Liver (tissue), 9 donors: Measurements from ENCODE around the gene NLRC5. TPM values are rescaled to one million over a fixed set of nuclear protein-coding genes. Genes with fewer than 3 reads are reported as not detected.

ENCODE experiments used
- DNase-seq: peaks from one replicate; pipeline ENCODE4 v3.0.0-alpha.2; 2017; ENCODE audit warnings: low spot score
- H3K27ac ChIP-seq, 2 donors: one replicate each; pipeline ENCODE4 v1.7.0; 2013; ENCODE audit warnings: inconsistent platforms in 2 of 2, low read length in 2 of 2, control low read depth in 1 of 2, low read depth in 1 of 2, mild to moderate bottlenecking in 1 of 2
- H3K27me3 ChIP-seq, 4 donors: one replicate each; pipeline versions ENCODE4 v1.6.1 to v1.7.0; 2013; ENCODE audit warnings: low read length in 3 of 4, inconsistent platforms in 1 of 4, mild to moderate bottlenecking in 1 of 4, moderate library complexity in 1 of 4; ENCODE audit not compliant: control insufficient read depth in 4 of 4, insufficient read depth in 4 of 4
- H3K36me3 ChIP-seq, 4 donors: one replicate each; pipeline versions ENCODE4 v1.6.1 to v1.7.0; 2013; ENCODE audit warnings: low read length in 3 of 4, mild to moderate bottlenecking in 3 of 4, low read depth in 1 of 4, moderate library complexity in 1 of 4; ENCODE audit not compliant: control insufficient read depth in 4 of 4, insufficient read depth in 3 of 4
- H3K4me1 ChIP-seq, 4 donors: one replicate each; pipeline versions ENCODE4 v1.6.1 to v1.7.0; 2013; ENCODE audit warnings: low read length in 3 of 4, mild to moderate bottlenecking in 3 of 4, moderate library complexity in 1 of 4; ENCODE audit not compliant: control insufficient read depth in 4 of 4, insufficient read depth in 4 of 4
- H3K4me3 ChIP-seq, 3 donors: one replicate each; pipeline versions ENCODE4 v1.6.1 to v1.7.0; 2013; ENCODE audit warnings: low read length in 3 of 3, control low read depth in 1 of 3, low read depth in 1 of 3, mild to moderate bottlenecking in 1 of 3
- H3K9ac ChIP-seq, 2 donors: one replicate each; pipeline ENCODE4 v1.7.0; 2013; ENCODE audit warnings: low read length in 2 of 2, mild to moderate bottlenecking in 2 of 2, moderate library complexity in 2 of 2, control low read depth in 1 of 2, low read depth in 1 of 2
- H3K9me3 ChIP-seq, 4 donors: one replicate each; pipeline versions ENCODE4 v1.6.1 to v1.7.0; 2013; ENCODE audit warnings: low read length in 3 of 4; ENCODE audit not compliant: control insufficient read depth in 4 of 4
- CTCF ChIP-seq: fragments of 150-350 bp; IDR thresholded peaks from 2 replicates; pipeline ENCODE4 v1.5.1; 2017; ENCODE audit warnings: improper control_type of control experiment, low read depth, low read length; ENCODE audit not compliant: missing input control
- EGR1 ChIP-seq, 2 donors: IDR thresholded peaks; 2 replicates each; pipeline ENCODE4 v1.6.1; 2016 to 2018; ENCODE audit warnings: antibody characterized with exemption in 2 of 2, low read depth in 2 of 2
- FOXA1 ChIP-seq: IDR thresholded peaks from 2 replicates; pipeline ENCODE4 v1.6.1; 2016; ENCODE audit warnings: antibody characterized with exemption
- FOXA2 ChIP-seq: IDR thresholded peaks from 2 replicates; pipeline ENCODE4 v1.6.1; 2016; ENCODE audit warnings: antibody characterized with exemption
- GABPA ChIP-seq, 2 donors: IDR thresholded peaks in 1 of 2; conservative IDR thresholded peaks in 1 of 2; 2 replicates each; pipeline ENCODE4 v1.6.1; 2016; ENCODE audit warnings: antibody characterized with exemption in 2 of 2, mild to moderate bottlenecking in 1 of 2, moderate library complexity in 1 of 2
- HNF4A ChIP-seq, 2 donors: conservative IDR thresholded peaks; 2 replicates each; pipeline ENCODE4 v1.6.1; 2016; ENCODE audit warnings: antibody characterized with exemption in 2 of 2, mild to moderate bottlenecking in 2 of 2
- HNF4G ChIP-seq: IDR thresholded peaks from 2 replicates; pipeline ENCODE4 v1.6.1; 2016; ENCODE audit warnings: antibody characterized with exemption
- JUND ChIP-seq, 2 donors: IDR thresholded peaks; 2 replicates each; pipeline ENCODE4 v1.6.1; 2016; ENCODE audit warnings: antibody characterized with exemption in 2 of 2
- MAX ChIP-seq: IDR thresholded peaks from 2 replicates; pipeline ENCODE4 v1.6.1; 2016; ENCODE audit warnings: antibody characterized with exemption
- NR2F2 ChIP-seq: IDR thresholded peaks from 2 replicates; pipeline ENCODE4 v1.6.1; 2016; ENCODE audit warnings: antibody characterized with exemption
- RAD21 ChIP-seq, 2 donors: IDR thresholded peaks; 2 replicates each; pipeline ENCODE4 v1.6.1; 2016; ENCODE audit warnings: antibody characterized with exemption in 2 of 2, mild to moderate bottlenecking in 2 of 2
- RXRA ChIP-seq, 2 donors: IDR thresholded peaks; 2 replicates each; pipeline ENCODE4 v1.6.1; 2017 to 2018; ENCODE audit warnings: antibody characterized with exemption in 2 of 2, mild to moderate bottlenecking in 1 of 2
- SP1 ChIP-seq: IDR thresholded peaks from 2 replicates; pipeline ENCODE4 v1.6.1; 2018; ENCODE audit warnings: antibody characterized with exemption, mild to moderate bottlenecking
- TAF1 ChIP-seq: conservative IDR thresholded peaks from 2 replicates; pipeline ENCODE4 v1.6.1; 2016; ENCODE audit warnings: antibody characterized with exemption, mild to moderate bottlenecking
- YY1 ChIP-seq: IDR thresholded peaks from 2 replicates; pipeline ENCODE4 v1.6.1; 2016; ENCODE audit warnings: antibody characterized with exemption, mild to moderate bottlenecking
- WGBS: extraction: QIAGEN DNeasy Blood & Tissue Kit; methylation state at CpG from one replicate; pipeline ENCODE4 v1.1.7; 2013; 5-methylcytosine and 5-hydroxymethylcytosine counted together
- polyA plus RNA-seq, 2 donors: library from polyadenylated mRNA; stranded (reverse) in 1 of 2; unstranded in 1 of 2; fragments of 200-250 nt in 1 of 2; fragments of >200 nt in 1 of 2; fragmentation: Nextera tagmentation in 1 of 2; extraction: Ambion mirVana in 1 of 2; gene quantifications; one replicate each; pipeline versions ENCODE4 v1.2.1 to v1.2.3, GENCODE V29; 2013 to 2015
- total RNA-seq, 2 donors: library from RNA; depleted of rRNA; stranded (reverse); fragments of >200 nt; gene quantifications; one replicate each; pipeline ENCODE4 v1.2.3, GENCODE V29; 2014
- TF ChIP-seq, protein P1 (sequence below): IDR thresholded peaks from 2 replicates; pipeline ENCODE4 v1.6.1; 2016; ENCODE audit warnings: antibody characterized with exemption
- TF ChIP-seq, protein P2 (sequence below): IDR thresholded peaks from 2 replicates; pipeline ENCODE4 v1.6.1; 2016; ENCODE audit warnings: antibody characterized with exemption, mild to moderate bottlenecking
- donor health status: healthy.
- donor health status: healthy.
- donor health status: healthy.
- donor health status: healthy.
- donor health status: healthy.

The NLRC5 gene
- total and polyA plus RNA-seq, 4 donors: 4.7 to 23.3 (median 8.8) TPM

DNA sequence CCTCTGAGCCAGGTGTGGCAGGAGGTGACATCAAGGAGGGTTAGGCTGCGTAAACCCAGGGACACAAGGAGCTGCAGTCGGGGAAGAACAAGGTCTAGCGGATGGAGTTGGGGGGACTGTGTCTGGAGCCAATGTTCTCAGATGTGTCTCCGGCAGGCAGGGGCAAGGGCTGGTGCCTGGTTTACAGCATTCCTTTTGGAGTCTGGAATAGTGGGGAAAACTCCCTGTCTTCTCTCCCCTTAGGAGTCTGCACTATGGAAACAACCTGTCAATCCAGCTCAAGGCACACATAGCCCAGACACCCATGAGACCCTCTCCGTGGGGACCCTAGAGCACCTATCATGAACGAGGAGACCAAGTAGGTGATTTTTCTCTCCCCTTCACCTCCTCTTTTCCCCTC lies 27.5 kb downstream of the NLRC5 start:
- TF ChIP-seq RXRA (IDR thresholded peaks at IDR 0.05) (no peak), GABPA (IDR thresholded peaks at IDR 0.05 in 1 of 2, conservative IDR thresholded peaks at IDR 0.05 in 1 of 2) (no peak), RAD21 (IDR thresholded peaks at IDR 0.05) (no peak), SP1 (no peak), MAX (no peak), TAF1 (no peak), FOXA1 (no peak), EGR1 (IDR thresholded peaks at IDR 0.05; ENCODE audit: low read depth in 2 of 2) (no peak), HNF4A (conservative IDR thresholded peaks at IDR 0.05) (no peak), CTCF (no peak), JUND (IDR thresholded peaks at IDR 0.05) (no peak), HNF4G (no peak), FOXA2 (no peak), YY1 (no peak)
- TF ChIP-seq, protein P1, sequence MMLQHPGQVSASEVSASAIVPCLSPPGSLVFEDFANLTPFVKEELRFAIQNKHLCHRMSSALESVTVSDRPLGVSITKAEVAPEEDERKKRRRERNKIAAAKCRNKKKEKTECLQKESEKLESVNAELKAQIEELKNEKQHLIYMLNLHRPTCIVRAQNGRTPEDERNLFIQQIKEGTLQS: no peak
- TF ChIP-seq, protein P2, sequence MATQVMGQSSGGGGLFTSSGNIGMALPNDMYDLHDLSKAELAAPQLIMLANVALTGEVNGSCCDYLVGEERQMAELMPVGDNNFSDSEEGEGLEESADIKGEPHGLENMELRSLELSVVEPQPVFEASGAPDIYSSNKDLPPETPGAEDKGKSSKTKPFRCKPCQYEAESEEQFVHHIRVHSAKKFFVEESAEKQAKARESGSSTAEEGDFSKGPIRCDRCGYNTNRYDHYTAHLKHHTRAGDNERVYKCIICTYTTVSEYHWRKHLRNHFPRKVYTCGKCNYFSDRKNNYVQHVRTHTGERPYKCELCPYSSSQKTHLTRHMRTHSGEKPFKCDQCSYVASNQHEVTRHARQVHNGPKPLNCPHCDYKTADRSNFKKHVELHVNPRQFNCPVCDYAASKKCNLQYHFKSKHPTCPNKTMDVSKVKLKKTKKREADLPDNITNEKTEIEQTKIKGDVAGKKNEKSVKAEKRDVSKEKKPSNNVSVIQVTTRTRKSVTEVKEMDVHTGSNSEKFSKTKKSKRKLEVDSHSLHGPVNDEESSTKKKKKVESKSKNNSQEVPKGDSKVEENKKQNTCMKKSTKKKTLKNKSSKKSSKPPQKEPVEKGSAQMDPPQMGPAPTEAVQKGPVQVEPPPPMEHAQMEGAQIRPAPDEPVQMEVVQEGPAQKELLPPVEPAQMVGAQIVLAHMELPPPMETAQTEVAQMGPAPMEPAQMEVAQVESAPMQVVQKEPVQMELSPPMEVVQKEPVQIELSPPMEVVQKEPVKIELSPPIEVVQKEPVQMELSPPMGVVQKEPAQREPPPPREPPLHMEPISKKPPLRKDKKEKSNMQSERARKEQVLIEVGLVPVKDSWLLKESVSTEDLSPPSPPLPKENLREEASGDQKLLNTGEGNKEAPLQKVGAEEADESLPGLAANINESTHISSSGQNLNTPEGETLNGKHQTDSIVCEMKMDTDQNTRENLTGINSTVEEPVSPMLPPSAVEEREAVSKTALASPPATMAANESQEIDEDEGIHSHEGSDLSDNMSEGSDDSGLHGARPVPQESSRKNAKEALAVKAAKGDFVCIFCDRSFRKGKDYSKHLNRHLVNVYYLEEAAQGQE: no peak
- Histone ChIP-seq H3K9ac (no peak overlapping the region), H3K27me3 (no peaks in the 10 kb centered on the region), H3K9me3 (no peaks in the 10 kb centered on the region), H3K36me3 (peaks cover 8 to 16% (median 10%) of the 10 kb centered on the region in 4 donors), H3K27ac (no peak overlapping the region), H3K4me3 (no peak overlapping the region), H3K4me1 (no peaks in the 10 kb centered on the region)
- no peak for DNase-seq
- 86% methylated on average over 6 of the region's 6 CpGs for WGBS

GRCh38 chr16:57017251-57017650 lies 27.9 kb downstream of the NLRC5 start:
- H3K4me1 ChIP-seq: no peaks in the 10 kb centered on the region
- no peak overlapping the region for H3K27ac ChIP-seq
- H3K9me3 ChIP-seq: no peaks in the 10 kb centered on the region
- H3K36me3 ChIP-seq: peaks cover 10 to 18% (median 12%) of the 10 kb centered on the region in 4 donors
- no peak overlapping the region for H3K9ac ChIP-seq
- no peak for DNase-seq
- no peak overlapping the region for H3K4me3 ChIP-seq
- 67% methylated on average over 1 of the region's 1 CpG for WGBS
- no peaks in the 10 kb centered on the region for H3K27me3 ChIP-seq
- TF ChIP-seq HNF4A (conservative IDR thresholded peaks at IDR 0.05) (no peak), TAF1 (no peak), MAX (no peak), SP1 (no peak), EGR1 (IDR thresholded peaks at IDR 0.05; ENCODE audit: low read depth in 2 of 2) (no peak), FOXA2 (no peak), FOXA1 (no peak), JUND (IDR thresholded peaks at IDR 0.05) (no peak), HNF4G (no peak), NR2F2 (no peak), CTCF (no peak), YY1 (no peak), RXRA (IDR thresholded peaks at IDR 0.05) (no peak)
- TF ChIP-seq, protein P1: no peak
- TF ChIP-seq, protein P2: no peak
